ENCODE results near the gene FOCAD. TPM values are rescaled to one million over a fixed set of nuclear protein-coding genes. Genes with fewer than 3 reads are reported as not detected.

The FOCAD gene
- total RNA-seq, 4 donors from 2014 or later = 15.7 to 39.9 (median 25.4) TPM

GRCh38 chr9:20863945-20864344 is 179.9 kb downstream of the FOCAD start:
- no peak for DNase-seq (ENCODE audit: low spot score in 2 of 2)
- WGBS, 2 donors = 30 to 34% methylated on average over 2 of the region's 2 CpGs
- Histone ChIP-seq H3K27ac (no peak overlapping the region), H3K36me3 (no peaks in the 10 kb centered on the region), H3K4me3 (no peak overlapping the region), H3K27me3 (no peaks in the 10 kb centered on the region), H3K9me3 (no peaks in the 10 kb centered on the region), H3K4me1 (no peaks in the 10 kb centered on the region)
- no peak for TF ChIP-seq EP300 (IDR thresholded peaks at IDR 0.05)
- no peak for TF ChIP-seq POLR2A (IDR thresholded peaks at IDR 0.05)
- no peak for TF ChIP-seq CTCF (IDR thresholded peaks at IDR 0.05)

GRCh38 chr9:20865347-20865746 is 181.3 kb downstream of the FOCAD start:
- no peak overlapping the region for H3K27ac ChIP-seq
- H3K9me3 ChIP-seq = no peaks in the 10 kb centered on the region
- H3K36me3 ChIP-seq = no peaks in the 10 kb centered on the region
- no peaks in the 10 kb centered on the region for H3K27me3 ChIP-seq
- H3K4me1 ChIP-seq = no peaks in the 10 kb centered on the region
- no peak overlapping the region for H3K4me3 ChIP-seq
- 85 to 88% methylated on average over 4 of the region's 4 CpGs for WGBS, 2 donors
- TF ChIP-seq POLR2A (IDR thresholded peaks at IDR 0.05) = no peak
- TF ChIP-seq CTCF (IDR thresholded peaks at IDR 0.05) = no peak
- TF ChIP-seq EP300 (IDR thresholded peaks at IDR 0.05) = no peak
- DNase-seq (ENCODE audit: low spot score in 2 of 2) = no peak

- Histone ChIP-seq H3K27me3 (no peaks in the 10 kb centered on the region), H3K36me3 (no peaks in the 10 kb centered on the region), H3K9me3 (no peaks in the 10 kb centered on the region), H3K4me1 (peaks cover 0 to 16% (median 2%) of the 10 kb centered on the region in 4 donors), H3K4me3 (no peak overlapping the region), H3K27ac (no peak overlapping the region)
- TF ChIP-seq CTCF (IDR thresholded peaks at IDR 0.05) (no peak), POLR2A (IDR thresholded peaks at IDR 0.05) (no peak), EP300 (IDR thresholded peaks at IDR 0.05) (no peak)
- DNase-seq (ENCODE audit: low spot score in 2 of 2) = no peak
- WGBS, 2 donors = 57 to 67% methylated on average over 4 of the region's 4 CpGs
Observed at GRCh38 chr9:20870115-20870514, 186.1 kb downstream of the FOCAD start.

- Histone ChIP-seq H3K36me3 (no peaks in the 10 kb centered on the region), H3K4me3 (no peak overlapping the region), H3K27me3 (no peaks in the 10 kb centered on the region), H3K27ac (no peak overlapping the region), H3K4me1 (peaks cover 0 to 16% (median 2%) of the 10 kb centered on the region in 4 donors), H3K9me3 (no peaks in the 10 kb centered on the region)
- WGBS, 2 donors = 30 to 46% methylated on average over 1 of the region's 1 CpG
- no peak for DNase-seq (ENCODE audit: low spot score in 2 of 2)
- no peak for TF ChIP-seq CTCF (IDR thresholded peaks at IDR 0.05)
- no peak for TF ChIP-seq EP300 (IDR thresholded peaks at IDR 0.05)
- TF ChIP-seq POLR2A (IDR thresholded peaks at IDR 0.05) = no peak
Observed at GRCh38 chr9:20872340-20872977, 188.4 kb downstream of the FOCAD start.

- Histone ChIP-seq H3K4me1 (peaks cover 0 to 16% (median 2%) of the 10 kb centered on the region in 4 donors), H3K36me3 (no peaks in the 10 kb centered on the region), H3K27ac (no peak overlapping the region), H3K4me3 (no peak overlapping the region), H3K9me3 (no peaks in the 10 kb centered on the region), H3K27me3 (no peaks in the 10 kb centered on the region)
- WGBS, 2 donors = 89 to 93% methylated on average over 5 of the region's 5 CpGs
- DNase-seq (ENCODE audit: low spot score in 2 of 2) = no peak
- TF ChIP-seq CTCF (IDR thresholded peaks at IDR 0.05) = no peak
- no peak for TF ChIP-seq EP300 (IDR thresholded peaks at IDR 0.05)
- no peak for TF ChIP-seq POLR2A (IDR thresholded peaks at IDR 0.05)
Observed at GRCh38 chr9:20873240-20873865, 189.3 kb downstream of the FOCAD start.
